ENCODE measurements around the gene PRTN3. TPM values are rescaled to one million over a fixed set of nuclear protein-coding genes. Genes with fewer than 3 reads are reported as not detected.

Gene PRTN3
- total RNA-seq, 1 experiment from 2014 or later: not detected

GRCh38 chr19:810077-810855 lies 30.5 kb upstream of the PRTN3 start:
- TF ChIP-seq CTCF (IDR thresholded peaks at IDR 0.05; ENCODE audit: unreplicated experiment): no peak
- Mint-ChIP-seq H3K4me3 (ENCODE audit: unreplicated experiment) (no peak overlapping the region), H3K27ac (ENCODE audit: low read depth, unreplicated experiment) (no peak overlapping the region), H3K27me3 (ENCODE audit: insufficient read depth, unreplicated experiment) (no peaks in the 10 kb centered on the region), H3K4me1 (ENCODE audit: insufficient read depth, unreplicated experiment) (no peaks in the 10 kb centered on the region), H3K36me3 (ENCODE audit: insufficient read depth, unreplicated experiment) (peaks cover 77% of the 10 kb centered on the region), H3K9me3 (ENCODE audit: unreplicated experiment) (no peaks in the 10 kb centered on the region)
- BruUV-seq (replicated peaks): no TSS peak
- DNase-seq (ENCODE audit: unreplicated experiment): no peak
- POLR2A ChIA-PET: interaction anchor here (0.6 to 1.2 kb wide), 5 partner anchors 9 to 788 kb away, joined by 3 to 4 read pairs (median 3); partner anchors contain the start of genes MED16 and RNU6-9
- CTCF ChIA-PET: interaction anchor here (0.7 kb wide), 1 partner anchor 110 kb away, joined by 3 read pairs; no protein-coding TSS in a partner anchor
- intact Hi-C loops (cut with micrococcal nuclease): no loop called here

- Mint-ChIP-seq H3K9me3 (ENCODE audit: unreplicated experiment) (no peaks in the 10 kb centered on the region), H3K36me3 (ENCODE audit: insufficient read depth, unreplicated experiment) (peaks cover 76% of the 10 kb centered on the region), H3K27ac (ENCODE audit: low read depth, unreplicated experiment) (no peak overlapping the region), H3K27me3 (ENCODE audit: insufficient read depth, unreplicated experiment) (no peaks in the 10 kb centered on the region), H3K4me1 (ENCODE audit: insufficient read depth, unreplicated experiment) (no peaks in the 10 kb centered on the region), H3K4me3 (ENCODE audit: unreplicated experiment) (no peak overlapping the region)
- ChIA-PET CTCF (interaction anchor here (0.7 kb wide), 1 partner anchor 109 kb away, joined by 3 read pairs; no protein-coding TSS in a partner anchor), POLR2A (interaction anchor here (0.7 kb wide), 1 partner anchor 12 kb away, joined by 3 read pairs; no protein-coding TSS in a partner anchor)
- DNase-seq (ENCODE audit: unreplicated experiment): no peak
- no TSS peak for BruUV-seq (replicated peaks)
- no peak for TF ChIP-seq CTCF (IDR thresholded peaks at IDR 0.05; ENCODE audit: unreplicated experiment)
- intact Hi-C loops (cut with micrococcal nuclease): no loop called here
Observed at GRCh38 chr19:810883-811489, 29.8 kb upstream of the PRTN3 start.

- Mint-ChIP-seq H3K36me3 (ENCODE audit: insufficient read depth, unreplicated experiment) (peaks cover 79% of the 10 kb centered on the region), H3K9me3 (ENCODE audit: unreplicated experiment) (peaks cover 6% of the 10 kb centered on the region), H3K27ac (ENCODE audit: low read depth, unreplicated experiment) (no peak overlapping the region), H3K4me3 (ENCODE audit: unreplicated experiment) (no peak overlapping the region), H3K4me1 (ENCODE audit: insufficient read depth, unreplicated experiment) (peaks cover 6% of the 10 kb centered on the region), H3K27me3 (ENCODE audit: insufficient read depth, unreplicated experiment) (no peaks in the 10 kb centered on the region)
- intact Hi-C loops (cut with micrococcal nuclease): no loop called here
- DNase-seq (ENCODE audit: unreplicated experiment): no peak
- no peak for TF ChIP-seq CTCF (IDR thresholded peaks at IDR 0.05; ENCODE audit: unreplicated experiment)
- TSS peak; percentile 63 for BruUV-seq (replicated peaks)
- CTCF ChIA-PET: no interaction called here
- POLR2A ChIA-PET: interaction anchor here (0.7 kb wide), 1 partner anchor 12 kb away, joined by 3 read pairs; no protein-coding TSS in a partner anchor
Observed at GRCh38 chr19:811506-812048, 29.2 kb upstream of the PRTN3 start.

GRCh38 chr19:812049-812746 lies 28.6 kb upstream of the PRTN3 start:
- ChIA-PET POLR2A (no interaction called here), CTCF (no interaction called here)
- H3K9me3 Mint-ChIP-seq (ENCODE audit: unreplicated experiment): peaks cover 9% of the 10 kb centered on the region
- no peak for DNase-seq (ENCODE audit: unreplicated experiment)
- peaks cover 75% of the 10 kb centered on the region for H3K36me3 Mint-ChIP-seq (ENCODE audit: insufficient read depth, unreplicated experiment)
- no peak overlapping the region for H3K4me3 Mint-ChIP-seq (ENCODE audit: unreplicated experiment)
- intact Hi-C loops (cut with micrococcal nuclease): no loop called here
- no TSS peak for BruUV-seq (replicated peaks)
- peaks cover 12% of the 10 kb centered on the region for H3K4me1 Mint-ChIP-seq (ENCODE audit: insufficient read depth, unreplicated experiment)
- no peaks in the 10 kb centered on the region for H3K27me3 Mint-ChIP-seq (ENCODE audit: insufficient read depth, unreplicated experiment)
- H3K27ac Mint-ChIP-seq (ENCODE audit: low read depth, unreplicated experiment): no peak overlapping the region
- TF ChIP-seq CTCF (IDR thresholded peaks at IDR 0.05; ENCODE audit: unreplicated experiment): no peak
